NCI-H1436 (cell line): ENCODE data around the gene DYNLRB1.

Experiments used
- DNase-seq: peaks from one replicate; lab custom pipeline; 2025; lab: John Stamatoyannopoulos, UW

DYNLRB1 gene

DNA sequence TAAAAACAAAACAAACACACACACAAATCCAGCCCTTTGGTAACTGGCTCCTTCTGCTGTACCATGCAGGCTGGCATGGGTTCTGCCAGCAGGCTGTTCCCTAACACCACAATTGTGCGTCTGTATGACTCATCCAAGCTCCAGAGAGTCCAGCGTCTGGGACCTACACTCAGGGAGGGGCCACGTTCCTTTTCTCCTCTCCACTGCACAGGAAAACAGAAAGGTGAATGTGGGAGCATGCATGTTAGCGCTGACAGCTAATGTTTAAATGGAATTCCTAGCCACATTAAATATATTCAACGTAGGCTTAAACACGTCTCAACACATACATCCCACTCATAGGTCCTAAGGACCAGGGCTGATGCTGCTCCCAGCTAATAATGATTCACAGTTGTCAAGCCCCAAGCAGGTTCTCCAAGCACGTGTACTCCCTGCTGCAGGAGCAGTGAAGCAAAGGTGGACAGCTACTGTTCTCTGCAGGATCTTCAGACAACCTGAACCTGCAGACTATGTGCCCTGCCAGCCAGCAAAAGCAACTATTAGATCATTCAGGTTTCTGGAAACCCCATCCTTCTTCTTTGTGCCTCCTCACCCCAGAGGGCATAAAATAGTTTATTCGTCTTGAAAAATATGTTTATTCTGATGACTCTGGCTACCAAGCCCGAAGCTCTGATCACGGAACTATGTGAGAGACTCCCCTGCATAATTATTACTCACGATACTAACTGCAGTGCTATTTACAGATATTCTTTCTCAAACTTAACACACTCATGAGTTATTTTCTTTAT lies 63.2 kb downstream of the DYNLRB1 start:
- no peak for DNase-seq

DNA sequence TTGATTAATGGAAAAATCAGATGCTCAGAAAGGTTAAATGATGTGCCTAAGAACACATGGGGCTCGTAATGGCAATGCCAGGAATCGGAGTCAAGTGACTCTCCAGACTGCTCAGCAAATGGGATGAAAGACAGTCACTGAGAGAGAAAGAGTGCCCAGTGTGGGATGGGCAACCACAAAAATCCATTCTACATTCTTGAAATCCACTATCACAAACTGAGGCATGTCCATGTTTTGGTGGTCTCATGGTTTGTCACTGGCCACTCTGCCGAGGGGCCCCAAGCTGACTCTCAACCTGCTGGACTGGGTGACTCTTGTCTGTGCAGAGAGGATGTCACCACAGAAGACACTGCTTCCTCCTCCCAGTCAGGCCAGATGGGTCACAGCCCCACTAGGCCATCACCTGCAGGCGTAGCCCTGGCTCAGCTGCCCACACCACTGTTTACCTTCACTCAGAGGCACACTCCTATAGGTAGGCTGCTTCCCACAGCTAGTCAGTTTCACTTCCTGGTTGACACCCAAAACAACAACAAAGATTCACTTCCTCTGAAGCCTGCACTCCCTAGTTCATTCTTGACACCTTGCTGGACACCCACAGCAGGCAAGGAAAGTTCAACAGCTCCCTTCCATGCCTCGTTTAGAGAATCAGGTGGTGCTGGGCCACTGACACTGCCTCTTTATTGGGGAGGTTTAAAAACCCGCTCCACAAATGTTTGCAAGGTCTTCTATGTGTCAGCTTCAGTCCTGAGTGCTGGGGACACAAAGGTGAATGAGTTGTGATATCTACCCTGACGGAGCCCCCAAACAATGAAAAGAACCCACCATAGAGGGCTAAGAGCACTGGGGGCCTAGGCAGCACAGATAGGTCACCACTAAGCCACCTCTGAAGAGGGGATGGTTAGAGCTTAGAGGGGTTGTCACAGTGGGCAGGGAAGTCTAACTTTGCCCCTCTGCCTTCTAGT lies 64.0 kb downstream of the DYNLRB1 start:
- no peak for DNase-seq

DNA sequence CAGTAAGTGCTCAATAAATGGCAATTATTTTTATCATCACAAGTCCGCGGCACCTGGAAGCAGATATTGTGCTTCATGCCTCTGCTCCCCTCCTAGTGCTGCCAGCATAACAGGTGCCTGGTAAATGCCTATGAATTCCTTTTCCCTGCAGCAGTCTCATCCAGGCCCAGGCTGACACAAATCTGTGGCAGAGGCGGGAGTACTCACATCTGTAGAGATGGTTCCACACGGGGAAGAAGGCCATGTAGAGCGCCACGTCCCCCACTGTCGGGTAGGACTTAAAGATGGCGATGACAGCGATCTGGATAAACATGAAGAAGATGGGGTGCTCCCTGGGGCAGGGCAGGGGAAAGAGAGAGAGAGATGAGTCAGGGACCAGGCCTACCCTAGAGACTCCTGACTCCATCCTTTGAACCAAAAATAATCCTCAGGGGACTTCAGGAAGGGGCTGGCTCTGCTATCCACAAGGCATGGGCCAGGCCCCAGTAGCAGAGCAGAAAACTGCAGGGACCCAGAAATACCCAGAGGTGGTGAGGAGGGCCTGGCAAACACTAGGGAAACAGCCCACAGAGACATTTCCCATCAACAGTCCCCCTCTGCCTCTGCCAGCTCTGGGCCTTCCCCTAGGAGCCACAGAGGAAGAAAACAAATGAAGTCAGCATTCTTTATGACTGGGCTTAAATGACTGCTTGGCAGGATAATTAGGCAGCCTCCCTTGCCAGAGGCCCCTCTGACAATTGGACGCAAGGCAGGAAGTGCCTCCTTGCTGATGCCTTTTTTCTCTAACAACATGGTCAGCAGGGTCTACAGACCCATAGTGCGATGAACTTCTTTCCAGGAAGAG lies 65.3 kb downstream of the DYNLRB1 start:
- no peak for DNase-seq

- DNase-seq = no peak
These were observed 66.0 kb downstream of the DYNLRB1 start for GRCh38 chr20:34582221-34582620.

DNA sequence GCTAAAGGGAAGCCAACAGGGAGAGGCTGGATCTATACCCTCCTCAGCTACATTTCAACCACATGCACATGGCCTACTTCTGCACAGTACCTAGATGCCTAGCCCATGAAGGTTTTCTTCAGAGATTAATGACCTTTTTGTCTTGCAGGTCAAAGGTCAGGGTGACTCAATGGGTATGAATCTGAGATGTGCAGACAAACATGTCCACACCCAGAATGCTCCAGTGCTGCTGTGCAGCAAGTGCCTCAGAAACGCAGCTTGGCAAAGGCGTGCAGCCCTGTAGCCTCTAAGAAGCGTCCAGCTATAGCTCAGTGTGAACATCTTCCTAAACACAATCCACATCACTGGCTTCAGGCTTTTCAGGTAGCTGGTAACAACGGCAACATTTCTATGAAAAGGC lies 66.7 kb downstream of the DYNLRB1 start:
- no peak for DNase-seq

DNA sequence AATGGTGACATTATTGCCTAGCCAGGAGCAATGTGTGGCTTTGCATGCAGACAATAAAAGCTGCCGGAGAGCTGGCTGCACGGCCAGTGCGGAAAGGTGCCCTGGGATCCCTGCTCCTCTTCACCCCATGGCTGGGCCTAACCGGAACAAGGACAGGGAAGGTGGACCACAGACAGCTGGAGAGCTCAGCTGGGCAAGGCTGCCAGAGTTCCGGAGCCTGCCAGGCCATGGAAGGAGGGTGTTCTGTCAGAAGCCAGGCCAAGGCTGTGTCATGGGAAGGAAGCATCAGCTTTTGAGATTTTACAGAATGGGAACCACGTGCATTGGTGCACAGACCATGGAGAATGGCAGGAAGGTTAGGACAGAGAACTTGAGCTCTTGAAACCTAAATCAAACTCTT lies 67.3 kb downstream of the DYNLRB1 start:
- DNase-seq = no peak

DNA sequence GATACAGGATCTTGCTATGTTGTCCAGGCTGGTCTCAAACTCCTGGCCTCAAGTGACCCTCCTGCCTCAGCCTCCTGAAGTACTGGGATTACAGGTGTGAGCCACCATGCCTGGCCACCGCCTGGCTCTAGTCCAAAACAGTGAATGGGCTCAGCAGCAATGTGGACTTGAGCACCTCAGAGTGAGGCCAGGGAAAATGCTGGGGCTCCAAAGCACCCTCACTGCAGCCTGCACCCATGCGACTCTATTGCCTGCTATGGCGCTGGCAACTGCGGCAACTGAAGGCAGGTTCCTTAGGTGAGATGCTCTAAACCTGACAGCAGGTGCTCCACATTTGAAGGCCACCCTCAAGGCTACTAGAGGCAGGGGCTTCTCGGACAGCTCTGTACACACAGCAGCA lies 68.8 kb downstream of the DYNLRB1 start:
- DNase-seq = no peak

- DNase-seq = no peak
These were observed 70.4 kb downstream of the DYNLRB1 start for GRCh38 chr20:34586488-34587163.
